PC-9 (cell line): ENCODE results near the gene BOD1. TPM values are rescaled to one million over a fixed set of nuclear protein-coding genes. Genes with fewer than 3 reads are reported as not detected.

Source experiments
- BruUV-seq: library from RNA; stranded (reverse); fragments of 400-500 nt; replicated peaks from 2 replicates; lab custom pipeline; 2021; lab: Mats Ljungman, UMichigan
- CTCF ChIA-PET: fragments of 300-600 bp; sonication (Branson Sonifier 250); formaldehyde crosslinking; loops from one replicate; lab custom pipeline; 2022; ENCODE audit warnings: antibody characterized with exemption; lab: Charles Lee
- POLR2A ChIA-PET: fragments of 300-600 bp; sonication (Branson Sonifier 250); formaldehyde crosslinking; loops from one replicate; lab custom pipeline; 2022; ENCODE audit warnings: antibody characterized with exemption; ENCODE audit not compliant: unreplicated experiment; lab: Charles Lee
- DNase-seq, 2 experiments: peaks; one replicate each; pipeline versions ENCODE4 v3.0.0 to v3.0.0-alpha.2; 2015 to 2022; ENCODE audit warnings: mixed read lengths in 1 of 2
- H2AFZ ChIP-seq: fragments of 200-600 bp; sonication (generic); 2 replicates; pipeline ENCODE4 v1.8.1; 2017; ENCODE audit warnings: antibody characterized with exemption
- H3F3A ChIP-seq: fragments of 200-600 bp; sonication (generic); 2 replicates; pipeline ENCODE4 v1.8.1; 2017; ENCODE audit warnings: antibody characterized with exemption, mild to moderate bottlenecking, low read depth; ENCODE audit not compliant: insufficient read depth
- H3K27ac ChIP-seq: fragments of 200-600 bp; sonication (generic); 2 replicates; pipeline ENCODE4 v1.6.1; 2016; ENCODE audit warnings: mixed run types
- H3K27me3 ChIP-seq: fragments of 200-600 bp; sonication (generic); 2 replicates; pipeline ENCODE4 v1.6.1; 2016; ENCODE audit warnings: low read depth, mixed run types; ENCODE audit not compliant: insufficient read depth
- H3K36me3 ChIP-seq: fragments of 200-600 bp; sonication (generic); 2 replicates; pipeline ENCODE4 v1.6.1; 2016; ENCODE audit warnings: low read depth, mixed run types
- H3K4me1 ChIP-seq: fragments of 200-600 bp; sonication (generic); replicated peaks from 2 replicates; pipeline ENCODE4 v1.6.1; 2016; ENCODE audit warnings: mixed run types; ENCODE audit not compliant: insufficient read depth
- H3K4me2 ChIP-seq: fragments of 200-600 bp; sonication (generic); 2 replicates; pipeline ENCODE4 v1.6.1; 2017; ENCODE audit warnings: mixed run types
- H3K4me3 ChIP-seq: fragments of 200-600 bp; sonication (generic); 2 replicates; pipeline ENCODE4 v1.6.1; 2016; ENCODE audit warnings: mixed run types
- H3K79me2 ChIP-seq: fragments of 200-600 bp; sonication (generic); 2 replicates; pipeline ENCODE4 v1.6.1; 2017; ENCODE audit warnings: low read depth, mixed run types
- H3K9me2 ChIP-seq: fragments of 200-600 bp; sonication (generic); 2 replicates; pipeline ENCODE4 v1.8.1; 2017; ENCODE audit warnings: mild to moderate bottlenecking; ENCODE audit not compliant: insufficient read depth
- H3K9me3 ChIP-seq: fragments of 200-600 bp; sonication (generic); 2 replicates; pipeline ENCODE4 v1.8.1; 2016; ENCODE audit warnings: low read depth; ENCODE audit not compliant: insufficient read depth
- H4K20me1 ChIP-seq: fragments of 200-600 bp; sonication (generic); 2 replicates; pipeline ENCODE4 v1.8.1; 2017; ENCODE audit not compliant: insufficient read depth
- EZH2 ChIP-seq: fragments of 200-600 bp; sonication (generic); IDR thresholded peaks from 2 replicates; pipeline ENCODE4 v1.8.0; 2017; ENCODE audit warnings: antibody characterized with exemption, low read depth
- intact Hi-C: fragments of 100-400 bp; cut with micrococcal nuclease; formaldehyde crosslinking; loops from one replicate; pipeline ENCODE4 v1.10.0; 2022; ENCODE audit not compliant: unreplicated experiment
- total RNA-seq: library from RNA; stranded (reverse); gene quantifications from 2 replicates; pipeline ENCODE4 v1.2.3, GENCODE V29; 2021
- TF ChIP-seq, protein P1 (sequence below): fragments of 200-600 bp; sonication (generic); conservative IDR thresholded peaks from 2 replicates; pipeline ENCODE4 v1.6.1; 2017; ENCODE audit warnings: mixed run types, antibody characterized with exemption, mild to moderate bottlenecking, moderate library complexity

The BOD1 gene
- total RNA-seq, 1 experiment from 2014 or later: 73.2 TPM

DNA sequence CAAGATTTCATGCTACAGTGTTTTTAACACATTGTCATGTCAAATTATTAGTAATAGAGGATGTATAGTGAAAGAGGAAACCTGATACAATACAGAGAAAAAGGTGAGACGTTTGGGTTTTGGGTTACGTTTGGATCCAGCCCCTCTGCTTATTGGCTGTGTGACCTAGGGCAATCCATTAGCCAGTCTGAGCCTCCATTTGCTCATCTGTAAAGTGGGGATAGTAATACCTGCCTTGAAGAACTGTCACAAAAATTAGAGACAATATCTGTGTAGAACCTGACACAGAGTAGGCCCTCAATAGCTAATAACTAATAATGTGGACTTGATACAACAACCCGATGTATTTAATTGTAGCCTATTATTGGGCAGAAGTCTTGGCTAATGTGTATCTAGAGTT is 4.3 kb upstream of the BOD1 start:
- Histone ChIP-seq H4K20me1 (no peaks in the 10 kb centered on the region), H3K4me3 (no peak overlapping the region), H3K9me3 (no peaks in the 10 kb centered on the region), H3K27me3 (no peaks in the 10 kb centered on the region), H3K36me3 (no peaks in the 10 kb centered on the region), H3K9me2 (no peaks in the 10 kb centered on the region), H3K27ac (no peak overlapping the region), H3K4me2 (no peak overlapping the region), H3K79me2 (peaks cover 5% of the 10 kb centered on the region; the same call in 1 of the 2 replicates), H2AFZ (no peak overlapping the region), H3K4me1 (peaks cover 9% of the 10 kb centered on the region; the same call in 1 of the 2 replicates), H3F3A (no peaks in the 10 kb centered on the region)
- BruUV-seq: no TSS peak
- intact Hi-C loops: no loop called here
- CTCF ChIA-PET: no interaction called here
- TF ChIP-seq EZH2: no peak
- TF ChIP-seq, protein P1, sequence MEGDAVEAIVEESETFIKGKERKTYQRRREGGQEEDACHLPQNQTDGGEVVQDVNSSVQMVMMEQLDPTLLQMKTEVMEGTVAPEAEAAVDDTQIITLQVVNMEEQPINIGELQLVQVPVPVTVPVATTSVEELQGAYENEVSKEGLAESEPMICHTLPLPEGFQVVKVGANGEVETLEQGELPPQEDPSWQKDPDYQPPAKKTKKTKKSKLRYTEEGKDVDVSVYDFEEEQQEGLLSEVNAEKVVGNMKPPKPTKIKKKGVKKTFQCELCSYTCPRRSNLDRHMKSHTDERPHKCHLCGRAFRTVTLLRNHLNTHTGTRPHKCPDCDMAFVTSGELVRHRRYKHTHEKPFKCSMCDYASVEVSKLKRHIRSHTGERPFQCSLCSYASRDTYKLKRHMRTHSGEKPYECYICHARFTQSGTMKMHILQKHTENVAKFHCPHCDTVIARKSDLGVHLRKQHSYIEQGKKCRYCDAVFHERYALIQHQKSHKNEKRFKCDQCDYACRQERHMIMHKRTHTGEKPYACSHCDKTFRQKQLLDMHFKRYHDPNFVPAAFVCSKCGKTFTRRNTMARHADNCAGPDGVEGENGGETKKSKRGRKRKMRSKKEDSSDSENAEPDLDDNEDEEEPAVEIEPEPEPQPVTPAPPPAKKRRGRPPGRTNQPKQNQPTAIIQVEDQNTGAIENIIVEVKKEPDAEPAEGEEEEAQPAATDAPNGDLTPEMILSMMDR: no peak
- no peak for DNase-seq
- POLR2A ChIA-PET: interaction anchor here (0.7 kb wide), 1 partner anchor 124 kb away, joined by 3 read pairs; no protein-coding TSS in a partner anchor

DNA sequence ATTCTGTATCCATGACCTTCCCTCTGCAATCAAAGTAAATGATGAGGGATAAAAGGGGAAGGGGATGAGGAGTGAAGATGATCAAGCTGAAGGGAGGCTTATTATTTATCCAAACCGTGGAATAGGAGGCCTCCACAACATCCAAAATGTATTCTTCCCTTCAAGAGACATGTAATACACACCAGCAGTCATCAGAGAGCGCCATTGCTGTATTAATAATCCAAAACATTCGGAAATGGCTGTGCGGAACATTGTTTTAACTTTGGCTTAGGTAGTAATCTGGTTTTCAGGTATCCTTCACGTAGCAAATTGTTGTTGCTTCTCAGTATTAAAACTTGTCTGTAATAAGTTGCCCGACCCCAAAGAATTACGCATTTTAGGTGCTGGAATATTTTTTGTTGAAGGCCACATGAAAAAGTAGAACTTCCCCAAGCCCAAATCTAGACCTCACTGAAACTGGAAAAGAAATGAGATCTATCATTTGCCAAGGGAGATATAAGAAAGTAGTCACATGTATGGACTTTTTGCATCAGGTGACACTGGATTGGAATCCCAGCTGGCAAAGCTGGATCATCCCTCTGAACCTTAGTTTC is 2.6 kb upstream of the BOD1 start:
- Histone ChIP-seq H3K27ac (no peak overlapping the region), H3K9me2 (no peaks in the 10 kb centered on the region), H3K4me3 (no peak overlapping the region), H3K36me3 (no peaks in the 10 kb centered on the region), H3K27me3 (no peaks in the 10 kb centered on the region), H3F3A (no peaks in the 10 kb centered on the region), H3K4me2 (0 out of 2 replicates have a peak overlapping the region, but pooled peaks have one; percentile 35), H2AFZ (no peak overlapping the region), H4K20me1 (peaks cover 12% of the 10 kb centered on the region), H3K9me3 (no peaks in the 10 kb centered on the region), H3K4me1 (peaks cover 24% of the 10 kb centered on the region), H3K79me2 (peaks cover 22% of the 10 kb centered on the region)
- no TSS peak for BruUV-seq
- TF ChIP-seq, protein P1: peak; percentile 83
- no peak for TF ChIP-seq EZH2
- ChIA-PET CTCF (no interaction called here), POLR2A (interaction anchor here (0.7 kb wide), 2 partner anchors 145 to 344 kb away, joined by 5 to 8 read pairs; no protein-coding TSS in a partner anchor)
- DNase-seq: peak in 1 of 2 experiments; percentile 48
- intact Hi-C loops: loop anchor here (1.0 to 10.0 kb wide), 8 partner anchors 146 to 637 kb away; partner anchors contain the start of genes ATP6V0E1, CPEB4 and STC2

DNA sequence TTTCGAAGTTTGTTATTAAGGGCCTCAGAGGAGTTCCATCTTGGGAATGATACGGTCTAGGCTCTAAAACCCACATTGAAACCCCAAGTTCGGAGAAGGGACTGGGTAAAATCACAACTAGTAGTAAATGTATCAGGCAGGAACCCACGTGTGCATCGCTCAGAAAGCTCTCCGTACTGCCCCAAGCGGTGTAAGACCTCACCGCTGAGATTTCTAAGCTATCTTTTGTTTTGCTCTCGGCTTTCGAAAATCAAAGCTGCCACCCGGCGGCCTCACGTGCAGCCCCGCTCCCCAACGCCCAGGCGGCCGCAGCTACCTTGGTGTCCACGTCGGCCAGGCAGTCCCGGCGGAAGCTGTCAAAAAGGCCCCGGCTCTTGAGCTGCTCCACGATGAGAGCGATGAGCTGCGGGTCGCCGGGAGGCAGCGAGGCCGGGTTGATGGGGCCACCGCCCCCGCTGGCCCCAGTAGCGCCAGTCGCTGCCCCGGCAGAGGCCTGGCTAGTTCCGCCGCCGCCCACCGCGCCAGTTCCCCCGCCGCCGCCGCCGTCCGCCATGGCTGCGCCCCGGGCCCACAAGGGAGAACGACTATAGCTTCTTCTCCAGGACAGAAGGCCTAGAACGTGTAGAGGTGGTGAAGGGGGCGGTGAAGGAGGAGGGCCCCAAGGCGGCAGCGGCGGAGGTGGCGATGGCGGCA is 420 bp downstream of the BOD1 start:
- Histone ChIP-seq H4K20me1 (peaks cover 31% of the 10 kb centered on the region), H3K27me3 (no peaks in the 10 kb centered on the region), H3K4me3 (peak overlapping the region; percentile 98), H3K9me3 (no peaks in the 10 kb centered on the region), H3F3A (no peaks in the 10 kb centered on the region), H3K36me3 (peaks cover 14% of the 10 kb centered on the region; the same call in 1 of the 2 replicates), H3K4me2 (peak overlapping the region; percentile 99), H3K4me1 (peaks cover 31% of the 10 kb centered on the region), H3K9me2 (no peaks in the 10 kb centered on the region), H2AFZ (peak overlapping the region; percentile 76), H3K27ac (peak overlapping the region; percentile 84), H3K79me2 (peaks cover 52% of the 10 kb centered on the region)
- TF ChIP-seq, protein P1: peak; percentile 70
- no peak for TF ChIP-seq EZH2
- TSS peak; percentile 25 for BruUV-seq
- CTCF ChIA-PET: interaction anchor here (0.5 to 1.5 kb wide), 12 partner anchors 30 to 909 kb away, joined by 3 to 15 read pairs (median 4); no protein-coding TSS in a partner anchor
- intact Hi-C loops: loop anchor here (1.0 to 10.0 kb wide), 8 partner anchors 291 to 909 kb away; partner anchors contain the start of genes ATP6V0E1 and STC2
- peak; percentile 67 to 72 for DNase-seq
- POLR2A ChIA-PET: interaction anchor here (0.6 to 1.0 kb wide), 5 partner anchors 182 to 414 kb away, joined by 3 to 4 read pairs (median 4); no protein-coding TSS in a partner anchor
